HG03103 (cell line): ENCODE results near the gene PDHX.

Experiments used
- ATAC-seq: cut with Tn5 transposase; IDR thresholded peaks from one replicate; pipeline ENCODE4 v1.9.1; 2021; ENCODE audit warnings: low read depth; ENCODE audit not compliant: unreplicated experiment

PDHX gene

GRCh38 chr11:34948696-34949095, 32.3 kb downstream of the PDHX start:
- ATAC-seq = no peak

GRCh38 chr11:34953955-34954354, 37.5 kb downstream of the PDHX start:
- no peak for ATAC-seq

GRCh38 chr11:34957206-34957605, 40.8 kb downstream of the PDHX start:
- ATAC-seq = no peak

GRCh38 chr11:34957606-34958005, 41.2 kb downstream of the PDHX start:
- no peak for ATAC-seq

- ATAC-seq = no peak
Measured at GRCh38 chr11:34959770-34960169, 43.4 kb downstream of the PDHX start.

GRCh38 chr11:34960277-34960676, 43.9 kb downstream of the PDHX start:
- ATAC-seq = no peak

GRCh38 chr11:34962034-34962433, 45.6 kb downstream of the PDHX start:
- no peak for ATAC-seq

GRCh38 chr11:34963351-34963750, 46.9 kb downstream of the PDHX start:
- ATAC-seq = no peak

- ATAC-seq = no peak
Measured at GRCh38 chr11:34964610-34965331, 48.4 kb downstream of the PDHX start.

GRCh38 chr11:34968862-34969261, 52.4 kb downstream of the PDHX start:
- ATAC-seq = no peak

- no peak for ATAC-seq
Measured at GRCh38 chr11:34970033-34970432, 53.6 kb downstream of the PDHX start.

GRCh38 chr11:34970480-34970879, 54.1 kb downstream of the PDHX start:
- no peak for ATAC-seq

GRCh38 chr11:34971928-34972327, 55.5 kb downstream of the PDHX start:
- ATAC-seq = no peak

GRCh38 chr11:34972366-34972765, 55.9 kb downstream of the PDHX start:
- ATAC-seq = no peak

GRCh38 chr11:34972892-34973291, 56.5 kb downstream of the PDHX start:
- ATAC-seq = no peak

- ATAC-seq = no peak
Measured at GRCh38 chr11:34975482-34975881, 59.1 kb downstream of the PDHX start.

- ATAC-seq = no peak
Measured at GRCh38 chr11:34976496-34977088, 60.2 kb downstream of the PDHX start.

- ATAC-seq = no peak
Measured at GRCh38 chr11:34977089-34977912, 60.9 kb downstream of the PDHX start.

- no peak for ATAC-seq
Measured at GRCh38 chr11:34978236-34979191, 62.1 kb downstream of the PDHX start.

- no peak for ATAC-seq
Measured at GRCh38 chr11:34984514-34984913, 68.1 kb downstream of the PDHX start.
